HepG2 (cell line): ENCODE measurements around the gene ADGRB2. TPM values are rescaled to one million over a fixed set of nuclear protein-coding genes. Genes with fewer than 3 reads are reported as not detected.

Experiments
- ATAC-seq: fragments of 200-7000 bp; cut with Tn5 transposase; 3 replicates; pipeline ENCODE4 v1.9.1; 2020; ENCODE audit warnings: mild to moderate bottlenecking, moderate library complexity
- BruUV-seq: library from RNA; stranded (reverse); fragments of 400-500 nt; replicated peaks from 2 replicates; lab custom pipeline; 2021; lab: Mats Ljungman, UMichigan
- CTCF ChIA-PET: fragments of 300-600 bp; formaldehyde crosslinking; extraction: SDS; loops from one replicate; lab custom pipeline; 2021; ENCODE audit warnings: low total read pairs, inconsistent platforms, low intra/inter-chr PET ratio; lab: Yijun Ruan, JAX
- POLR2A ChIA-PET: fragments of 350-600 bp; sonication (Branson Sonifier 250); formaldehyde crosslinking; loops from one replicate; lab custom pipeline; 2020; ENCODE audit warnings: antibody characterized with exemption, inconsistent platforms; lab: Yijun Ruan, JAX
- DNase-seq: peaks from one replicate; pipeline ENCODE4 v3.0.0-alpha.2; 2015; ENCODE audit warnings: low spot score
- FAIRE-seq: peaks from 3 replicates; lab custom pipeline; 2011; peaks lifted over from hg19 to GRCh38; lab: Jason Lieb, UNC
- H2AFZ ChIP-seq: one replicate; pipeline ENCODE4 v1.6.1; 2011; ENCODE audit warnings: low read length, inconsistent platforms
- H3K27ac ChIP-seq: fragments of 300-600 bp; 3 replicates; pipeline ENCODE4 v1.8.0; 2011; ENCODE audit warnings: mixed run types, mild to moderate bottlenecking, mixed read lengths, low read length, inconsistent platforms; ENCODE audit not compliant: insufficient read depth; ENCODE audit errors: extremely low read length
- H3K27me3 ChIP-seq, 2 experiments: fragments of 200-600 bp in 1 of 2; 2 replicates in 1 of 2; 3 replicates in 1 of 2; pipeline versions ENCODE4 v1.6.0 to v1.8.0; 2011; ENCODE audit warnings: low read length in 2 of 2, mild to moderate bottlenecking in 2 of 2, moderate library complexity in 2 of 2, inconsistent platforms in 1 of 2; ENCODE audit not compliant: insufficient read depth in 2 of 2, control insufficient read depth in 1 of 2
- H3K36me3 ChIP-seq, 2 experiments: fragments of 200-600 bp in 1 of 2; replicated peaks in 1 of 2; 2 replicates in 1 of 2; 3 replicates in 1 of 2; pipeline versions ENCODE4 v1.5.1 to v1.8.0; 2011; ENCODE audit warnings: low read length in 2 of 2, inconsistent platforms in 1 of 2; ENCODE audit not compliant: insufficient read depth in 2 of 2, control insufficient read depth in 1 of 2
- H3K4me1 ChIP-seq: 2 replicates; pipeline ENCODE4 v1.5.1; 2012; ENCODE audit warnings: low read length, inconsistent platforms; ENCODE audit not compliant: insufficient read depth
- H3K4me2 ChIP-seq: 2 replicates; pipeline ENCODE4 v1.6.0; 2011; ENCODE audit warnings: low read depth, low read length, inconsistent platforms
- H3K4me3 ChIP-seq, 3 experiments: fragments of 200-600 bp in 1 of 3; sonication (generic), shearing (Covaris generic) in 1 of 3; replicated peaks in 1 of 3; 2 replicates each; pipeline ENCODE4 v1.5.1; 2011 to 2016; ENCODE audit warnings: low read length in 3 of 3, inconsistent platforms in 2 of 3, low read depth in 2 of 3, mild to moderate bottlenecking in 2 of 3, control low read depth in 1 of 3, mixed read lengths in 1 of 3; ENCODE audit not compliant: insufficient read depth in 1 of 3
- H3K79me2 ChIP-seq: one replicate; pipeline ENCODE4 v1.6.1; 2011; ENCODE audit warnings: low read length, inconsistent platforms; ENCODE audit not compliant: insufficient read depth
- H3K9ac ChIP-seq: 2 replicates; pipeline ENCODE4 v1.6.0; 2011; ENCODE audit warnings: mild to moderate bottlenecking, low read depth, low read length, inconsistent platforms; ENCODE audit not compliant: insufficient read depth
- H3K9me3 ChIP-seq: 2 replicates; pipeline ENCODE4 v1.5.1; 2012; ENCODE audit warnings: mild to moderate bottlenecking, low read length
- H4K20me1 ChIP-seq: 2 replicates; pipeline ENCODE4 v1.6.0; 2011; ENCODE audit warnings: inconsistent platforms, mild to moderate bottlenecking, low read length, moderate library complexity; ENCODE audit not compliant: insufficient read depth
- MXI1 ChIP-seq: IDR thresholded peaks from 3 replicates; pipeline ENCODE4 v1.6.1; 2012; ENCODE audit warnings: low read depth, low read length, inconsistent platforms, borderline replicate concordance
- ZNF33B ChIP-seq: sonication (generic); formaldehyde crosslinking; IDR thresholded peaks from 2 replicates; pipeline ENCODE4 v1.5.1; 2020; ENCODE audit warnings: mild to moderate bottlenecking, missing genetic modification reagents
- ZNF629 ChIP-seq: sonication (generic); formaldehyde crosslinking; conservative IDR thresholded peaks from 2 replicates; pipeline ENCODE4 v1.5.0; 2020; ENCODE audit warnings: missing genetic modification reagents
- ZXDC ChIP-seq: sonication (generic); formaldehyde crosslinking; IDR thresholded peaks from 2 replicates; pipeline ENCODE4 v1.5.0; 2020; ENCODE audit warnings: mild to moderate bottlenecking, missing genetic modification reagents
- WGBS: methylation state at CpG from one replicate; pipeline ENCODE4 v1.1.6; 2017; ENCODE audit warnings: low lambda C conversion rate; 5-methylcytosine and 5-hydroxymethylcytosine counted together
- in situ Hi-C: cut with HindIII; loops from 2 replicates; pipeline ENCODE4 v1.10.0; 2017; ENCODE audit warnings: low pct_unique_long_range_greater_than_20kb; ENCODE audit not compliant: extremely low pct_ligation_motif_present
- intact Hi-C: fragments of 100-400 bp; cut with micrococcal nuclease; formaldehyde crosslinking; loops from one replicate; pipeline ENCODE4 v1.10.0; 2022; ENCODE audit not compliant: unreplicated experiment
- polyA plus RNA-seq, 8 experiments: library from polyadenylated mRNA; depleted of rRNA in 3 of 8; stranded (reverse) in 7 of 8; unstranded in 1 of 8; fragments of >200 nt; fragmentation: Illumina TruSeq in 4 of 8; extraction: Trizol in 4 of 8; gene quantifications; 2 replicates each; pipeline versions ENCODE4 v1.2.1 to v1.2.3, GENCODE V29; 2011 to 2016; ENCODE audit warnings: low read depth in 4 of 8, missing spikeins in 1 of 8, mixed read lengths in 1 of 8; ENCODE audit not compliant: insufficient read depth in 1 of 8
- total RNA-seq, 5 experiments: library from RNA; depleted of rRNA; stranded (reverse); fragments of >200 nt; fragmentation: Illumina TruSeq; extraction: Trizol; gene quantifications; 2 replicates each; pipeline ENCODE4 v1.2.3, GENCODE V29; 2016; ENCODE audit warnings: low read depth in 1 of 5

Gene ADGRB2
- total and polyA plus RNA-seq, 2 of the 13 experiments (the other 11 are each of a cell fraction or from before 2014, with no cell fraction given): 0.03 to 0.09 TPM

- intact Hi-C loops: no loop called here
These were observed 1.8 kb downstream of the ADGRB2 start for GRCh38 chr1:31762323-31762722.

GRCh38 chr1:31761883-31762282 lies 2.3 kb downstream of the ADGRB2 start:
- POLR2A ChIA-PET: no interaction called here
- no peaks in the 10 kb centered on the region for H3K36me3 ChIP-seq
- H3K4me3 ChIP-seq: no peak overlapping the region
- no peak overlapping the region for H3K9ac ChIP-seq
- FAIRE-seq (no peak), ATAC-seq (no peak), DNase-seq (no peak)
- H3K27me3 ChIP-seq: peaks cover 19 to 74% of the 10 kb centered on the region in 2 experiments
- no TSS peak for BruUV-seq
- intact Hi-C loops (no loop called here), in situ Hi-C loops (no loop called here)
- H3K27ac ChIP-seq: no peak overlapping the region
- H2AFZ ChIP-seq: no peak overlapping the region
- no peak overlapping the region for H3K4me2 ChIP-seq
- H3K4me1 ChIP-seq: peaks cover 32% of the 10 kb centered on the region
- H3K79me2 ChIP-seq: no peaks in the 10 kb centered on the region
- 0 out of 2 replicates have a peak, but pooled peaks have one; percentile 37 for TF ChIP-seq ZNF629 (CRISPR knock-in tag)
- no peak for TF ChIP-seq ZNF33B (CRISPR knock-in tag)
- no peaks in the 10 kb centered on the region for H4K20me1 ChIP-seq
- WGBS: 27% methylated on average over 6 of the region's 6 CpGs
- H3K9me3 ChIP-seq: no peaks in the 10 kb centered on the region
- CTCF ChIA-PET: no interaction called here

More at GRCh38 chr1:31762323-31762722, 1.8 kb downstream of the ADGRB2 start:
- Histone ChIP-seq H3K27me3 (peaks cover 19 to 75% of the 10 kb centered on the region in 2 experiments), H3K9me3 (no peaks in the 10 kb centered on the region), H3K4me3 (no peak overlapping the region), H3K4me2 (no peak overlapping the region; the same call in 1 of the 2 replicates), H3K27ac (no peak overlapping the region), H3K79me2 (no peaks in the 10 kb centered on the region), H3K36me3 (no peaks in the 10 kb centered on the region), H2AFZ (no peak overlapping the region), H3K9ac (no peak overlapping the region), H3K4me1 (peaks cover 32% of the 10 kb centered on the region), H4K20me1 (no peaks in the 10 kb centered on the region)
- WGBS: 45% methylated on average over 2 of the region's 7 CpGs
- BruUV-seq: no TSS peak
- in situ Hi-C loops: no loop called here
- POLR2A ChIA-PET: no interaction called here
- DNase-seq: no peak
- CTCF ChIA-PET: no interaction called here
- TF ChIP-seq ZXDC (0 out of 2 replicates have a peak, but pooled peaks have one; percentile 41), MXI1 (no peak)
- no peak for FAIRE-seq
- no peak for ATAC-seq
